Neuronal stem cell (in vitro differentiated cells): ENCODE measurements around the gene CNTD1.

Experiments
- DNase-seq: peaks from one replicate; pipeline ENCODE4 v3.0.0-alpha.2; 2013; ENCODE audit warnings: low spot score
- H2AFZ ChIP-seq: one replicate; pipeline ENCODE4 v1.6.1; 2013; ENCODE audit warnings: mild to moderate bottlenecking, low read length, inconsistent platforms
- H2AK5ac ChIP-seq: 2 replicates; pipeline ENCODE4 v1.6.1; 2013; ENCODE audit warnings: low read depth, mild to moderate bottlenecking, inconsistent platforms, low read length, moderate library complexity, mixed read lengths
- H2BK120ac ChIP-seq: 2 replicates; pipeline ENCODE4 v1.6.1; 2013; ENCODE audit warnings: low read depth, mild to moderate bottlenecking, inconsistent platforms, low read length, moderate library complexity, mixed read lengths
- H2BK12ac ChIP-seq: one replicate; pipeline ENCODE4 v1.6.1; 2013; ENCODE audit warnings: low read length, inconsistent platforms
- H2BK15ac ChIP-seq: 2 replicates; pipeline ENCODE4 v1.6.1; 2013; ENCODE audit warnings: mild to moderate bottlenecking, low read length, inconsistent platforms, mixed read lengths
- H2BK5ac ChIP-seq: one replicate; pipeline ENCODE4 v1.6.1; 2013; ENCODE audit warnings: inconsistent platforms, mild to moderate bottlenecking, low read length, moderate library complexity
- H3K14ac ChIP-seq: one replicate; pipeline ENCODE4 v1.6.1; 2013; ENCODE audit warnings: low read length, inconsistent platforms
- H3K18ac ChIP-seq: 2 replicates; pipeline ENCODE4 v1.6.1; 2013; ENCODE audit warnings: low read length, inconsistent platforms
- H3K23ac ChIP-seq: 2 replicates; pipeline ENCODE4 v1.6.1; 2013; ENCODE audit warnings: low read depth, mild to moderate bottlenecking, mixed read lengths, low read length, inconsistent platforms; ENCODE audit not compliant: poor library complexity
- H3K27ac ChIP-seq: replicated peaks from 3 replicates; pipeline ENCODE4 v1.5.1; 2013; ENCODE audit warnings: low read length, inconsistent platforms
- H3K27me3 ChIP-seq, 3 experiments: 2 replicates each; pipeline ENCODE4 v1.6.1; 2013; ENCODE audit warnings: low read length in 3 of 3, mild to moderate bottlenecking in 2 of 3, inconsistent platforms in 1 of 3, low read depth in 1 of 3, mixed read lengths in 1 of 3, moderate library complexity in 1 of 3; ENCODE audit not compliant: control insufficient read depth in 3 of 3, insufficient read depth in 3 of 3
- H3K36me3 ChIP-seq, 2 donors: replicated peaks in 1 of 2; 2 replicates each; pipeline ENCODE4 v1.6.1; 2013; ENCODE audit warnings: low read length in 2 of 2; ENCODE audit not compliant: control insufficient read depth in 2 of 2, insufficient read depth in 2 of 2
- H3K4ac ChIP-seq: 2 replicates; pipeline ENCODE4 v1.6.1; 2013; ENCODE audit warnings: inconsistent platforms, mild to moderate bottlenecking, low read length, moderate library complexity
- H3K4me1 ChIP-seq, 2 donors: 1 replicate in 1 of 2; 2 replicates in 1 of 2; pipeline ENCODE4 v1.6.1; 2013; ENCODE audit warnings: low read length in 2 of 2, low read depth in 1 of 2; ENCODE audit not compliant: control insufficient read depth in 2 of 2, insufficient read depth in 1 of 2
- H3K4me2 ChIP-seq: one replicate; pipeline ENCODE4 v1.6.1; 2013; ENCODE audit warnings: mild to moderate bottlenecking, low read length, inconsistent platforms; ENCODE audit not compliant: insufficient read depth, poor library complexity, severe bottlenecking
- H3K4me3 ChIP-seq, 2 donors: 2 replicates each; pipeline ENCODE4 v1.5.1; 2013; ENCODE audit warnings: low read length in 2 of 2, mild to moderate bottlenecking in 2 of 2, inconsistent platforms in 1 of 2, moderate library complexity in 1 of 2
- H3K79me1 ChIP-seq: one replicate; pipeline ENCODE4 v1.6.1; 2013; ENCODE audit warnings: low read depth, mild to moderate bottlenecking, inconsistent platforms, low read length, moderate library complexity
- H3K9ac ChIP-seq: one replicate; pipeline ENCODE4 v1.6.1; 2013; ENCODE audit warnings: mild to moderate bottlenecking, low read depth, low read length, inconsistent platforms; ENCODE audit not compliant: poor library complexity
- H3K9me3 ChIP-seq, 2 donors: replicated peaks in 1 of 2; 2 replicates each; pipeline versions ENCODE3 to v1.6.1; 2013; ENCODE audit warnings: low read length in 2 of 2, mild to moderate bottlenecking in 2 of 2, inconsistent platforms in 1 of 2, low read depth in 1 of 2, mixed read lengths in 1 of 2, moderate library complexity in 1 of 2; ENCODE audit not compliant: control insufficient read depth in 2 of 2, insufficient read depth in 1 of 2
- H4K8ac ChIP-seq: one replicate; pipeline ENCODE4 v1.6.1; 2013; ENCODE audit warnings: low read depth, mild to moderate bottlenecking, inconsistent platforms, low read length, moderate library complexity
- H4K91ac ChIP-seq: one replicate; pipeline ENCODE4 v1.6.1; 2013; ENCODE audit warnings: low read length, low read depth, mild to moderate bottlenecking, inconsistent platforms; ENCODE audit not compliant: poor library complexity
- WGBS, 2 donors: extraction: QIAGEN DNeasy Blood & Tissue Kit; methylation state at CpG; one replicate each; pipeline ENCODE4 v1.1.7; 2013; ENCODE audit warnings: missing lambda C conversion rate in 2 of 2, mixed read lengths in 1 of 2; ENCODE audit not compliant: insufficient read length in 2 of 2, insufficient replicate concordance in 1 of 2; ENCODE audit errors: extremely low coverage in 2 of 2; 5-methylcytosine and 5-hydroxymethylcytosine counted together

Gene CNTD1

DNA sequence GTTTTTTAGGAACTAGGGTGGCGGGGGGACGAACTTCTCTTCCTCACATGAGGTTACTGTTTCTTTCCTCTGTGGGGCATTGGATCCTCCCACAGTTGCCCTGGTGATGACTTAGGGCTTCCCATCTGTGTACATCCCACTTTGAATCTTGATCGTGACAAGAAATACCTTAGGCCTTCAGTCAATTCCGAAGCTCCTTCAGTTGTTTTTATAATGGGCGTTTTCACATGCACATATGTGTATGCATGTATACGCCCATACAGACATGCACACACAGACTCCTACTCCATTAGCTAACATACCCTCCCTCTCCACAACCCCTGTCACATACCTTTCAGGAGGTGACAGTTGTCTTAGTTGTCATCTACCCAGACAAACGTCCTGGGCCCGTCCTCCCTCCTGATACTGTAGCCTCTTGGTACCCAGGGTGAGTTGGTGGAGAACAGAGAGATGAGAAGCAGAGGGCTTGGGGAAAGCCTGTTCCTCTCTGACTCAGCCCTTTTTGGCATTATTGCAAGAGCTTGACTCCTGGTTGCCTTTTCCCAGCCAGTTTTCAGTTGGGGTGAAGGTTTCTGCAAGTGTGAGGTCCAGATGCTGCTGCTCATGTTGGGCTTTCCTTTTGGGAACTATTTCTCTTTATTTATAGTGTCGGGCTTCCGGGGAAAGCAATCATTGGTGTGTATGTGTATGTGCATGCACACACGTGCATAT lies 43.5 kb downstream of the CNTD1 start:
- no peak for DNase-seq
- no peak overlapping the region for H2AK5ac ChIP-seq
- no peak overlapping the region for H3K4me3 ChIP-seq
- H3K36me3 ChIP-seq, result peaks cover 51 to 85% of the 10 kb centered on the region in 2 donors
- H2BK12ac ChIP-seq, result no peak overlapping the region
- no peak overlapping the region for H3K9ac ChIP-seq
- H3K4me2 ChIP-seq, result no peak overlapping the region
- no peaks in the 10 kb centered on the region for H3K4me1 ChIP-seq
- H3K79me1 ChIP-seq, result no peaks in the 10 kb centered on the region
- H3K14ac ChIP-seq, result no peak overlapping the region
- no CpG with 5 or more reads among the region's 11 CpGs for WGBS, 2 donors
- no peak overlapping the region for H3K23ac ChIP-seq
- no peaks in the 10 kb centered on the region for H3K9me3 ChIP-seq
- no peak overlapping the region for H2BK5ac ChIP-seq
- H3K4ac ChIP-seq, result no peak overlapping the region
- no peak overlapping the region for H3K18ac ChIP-seq
- no peak overlapping the region for H4K91ac ChIP-seq
- no peak overlapping the region for H4K8ac ChIP-seq
- H3K27me3 ChIP-seq, result no peaks in the 10 kb centered on the region
- H3K27ac ChIP-seq, result no peak overlapping the region
- H2AFZ ChIP-seq, result no peak overlapping the region
- H2BK120ac ChIP-seq, result no peak overlapping the region
- H2BK15ac ChIP-seq, result no peak overlapping the region

GRCh38 chr17:42843358-42843934 lies 44.8 kb downstream of the CNTD1 start:
- H3K14ac ChIP-seq, result no peak overlapping the region
- H3K4ac ChIP-seq, result no peak overlapping the region
- no peaks in the 10 kb centered on the region for H3K4me1 ChIP-seq
- H3K27ac ChIP-seq, result no peak overlapping the region
- H2AFZ ChIP-seq, result no peak overlapping the region
- no peak overlapping the region for H3K18ac ChIP-seq
- H3K4me2 ChIP-seq, result no peak overlapping the region
- DNase-seq, result no peak
- H3K36me3 ChIP-seq, result peaks cover 41 to 73% of the 10 kb centered on the region in 2 donors
- no peak overlapping the region for H2AK5ac ChIP-seq
- no peak overlapping the region for H2BK12ac ChIP-seq
- H3K9ac ChIP-seq, result no peak overlapping the region
- H4K8ac ChIP-seq, result no peak overlapping the region
- H2BK15ac ChIP-seq, result no peak overlapping the region
- H2BK5ac ChIP-seq, result no peak overlapping the region
- H3K9me3 ChIP-seq, result no peaks in the 10 kb centered on the region
- no peaks in the 10 kb centered on the region for H3K79me1 ChIP-seq
- no peaks in the 10 kb centered on the region for H3K27me3 ChIP-seq
- no peak overlapping the region for H3K23ac ChIP-seq
- no peak overlapping the region for H4K91ac ChIP-seq
- H2BK120ac ChIP-seq, result no peak overlapping the region
- no peak overlapping the region for H3K4me3 ChIP-seq
- no CpG with 5 or more reads among the region's 6 CpGs for WGBS, 2 donors

DNA sequence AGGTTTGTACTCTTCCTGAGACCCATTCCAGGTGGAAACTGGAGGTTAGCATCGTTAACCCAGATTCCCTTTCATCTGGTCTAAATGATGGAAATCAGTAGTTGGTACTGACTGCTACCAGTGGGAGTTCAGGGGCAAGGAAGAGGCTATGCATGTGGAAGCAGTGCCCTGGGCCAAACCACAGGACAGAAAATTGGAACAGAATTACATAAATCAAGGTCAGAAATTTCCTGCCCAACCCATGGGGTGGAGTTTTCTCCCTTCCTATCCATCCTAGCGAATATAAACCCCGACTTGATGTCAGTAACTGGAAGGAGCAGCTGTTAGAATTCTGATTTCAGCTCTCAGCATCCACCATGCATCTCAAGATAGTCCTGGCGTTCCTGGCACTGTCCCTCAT lies 45.6 kb downstream of the CNTD1 start, which contains the start of gene AOC2:
Gene AOC2 (plus strand): TSS at position 310 of the 400 bp plus-strand sequence. CDS start 47 bp downstream, at position 357.
- Histone ChIP-seq H3K36me3 (peaks cover 33 to 65% of the 10 kb centered on the region in 2 donors), H2BK5ac (no peak within 1 kb of the TSS), H2BK15ac (no peak within 1 kb of the TSS), H4K8ac (no peak within 1 kb of the TSS), H2AK5ac (no peak within 1 kb of the TSS), H3K18ac (no peak within 1 kb of the TSS), H3K14ac (no peak within 1 kb of the TSS), H2BK120ac (no peak within 1 kb of the TSS), H3K4me1 (no peaks in the 10 kb centered on the region), H2AFZ (no peak within 1 kb of the TSS), H3K4me3 (no peak within 1 kb of the TSS), H4K91ac (no peak within 1 kb of the TSS), H3K27me3 (no peaks in the 10 kb centered on the region), H3K9me3 (no peaks in the 10 kb centered on the region), H3K79me1 (no peaks in the 10 kb centered on the region), H3K4ac (no peak within 1 kb of the TSS), H3K23ac (no peak within 1 kb of the TSS), H3K4me2 (no peak within 1 kb of the TSS), H3K9ac (no peak within 1 kb of the TSS), H3K27ac (no peak within 1 kb of the TSS), H2BK12ac (no peak within 1 kb of the TSS)
- WGBS, 2 donors, result no CpG with 5 or more reads among the region's 4 CpGs
- DNase-seq, result no peak

DNA sequence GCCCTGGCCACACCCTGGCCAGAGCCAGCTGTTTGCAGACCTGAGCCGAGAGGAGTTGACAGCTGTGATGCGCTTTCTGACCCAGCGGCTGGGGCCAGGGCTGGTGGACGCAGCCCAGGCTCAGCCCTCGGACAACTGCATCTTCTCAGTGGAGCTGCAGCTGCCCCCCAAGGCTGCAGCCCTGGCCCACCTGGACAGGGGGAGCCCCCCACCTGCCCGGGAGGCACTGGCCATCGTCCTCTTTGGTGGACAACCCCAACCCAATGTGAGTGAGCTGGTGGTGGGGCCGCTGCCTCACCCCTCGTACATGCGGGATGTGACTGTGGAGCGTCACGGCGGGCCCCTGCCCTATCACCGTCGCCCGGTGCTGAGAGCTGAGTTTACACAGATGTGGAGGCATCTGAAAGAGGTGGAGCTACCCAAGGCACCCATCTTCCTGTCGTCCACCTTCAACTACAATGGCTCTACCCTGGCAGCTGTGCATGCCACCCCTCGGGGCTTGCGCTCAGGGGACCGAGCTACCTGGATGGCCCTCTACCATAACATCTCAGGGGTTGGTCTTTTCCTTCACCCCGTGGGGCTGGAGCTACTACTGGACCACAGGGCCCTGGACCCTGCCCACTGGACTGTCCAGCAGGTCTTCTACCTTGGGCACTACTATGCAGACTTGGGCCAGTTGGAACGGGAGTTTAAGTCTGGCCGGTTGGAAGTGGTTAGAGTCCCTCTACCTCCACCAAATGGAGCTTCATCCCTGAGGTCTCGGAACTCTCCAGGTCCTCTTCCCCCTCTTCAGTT lies 46.3 kb downstream of the CNTD1 start:
- WGBS, 2 donors, result no CpG with 5 or more reads among the region's 24 CpGs
- H3K9me3 ChIP-seq, result no peaks in the 10 kb centered on the region
- H3K4ac ChIP-seq, result no peak overlapping the region
- H2AK5ac ChIP-seq, result no peak overlapping the region
- H3K79me1 ChIP-seq, result no peaks in the 10 kb centered on the region
- H3K4me2 ChIP-seq, result no peak overlapping the region
- H4K8ac ChIP-seq, result no peak overlapping the region
- no peaks in the 10 kb centered on the region for H3K4me1 ChIP-seq
- no peak overlapping the region for H4K91ac ChIP-seq
- H2BK5ac ChIP-seq, result no peak overlapping the region
- H3K27me3 ChIP-seq, result no peaks in the 10 kb centered on the region
- H2BK12ac ChIP-seq, result no peak overlapping the region
- no peak overlapping the region for H2BK15ac ChIP-seq
- H3K9ac ChIP-seq, result no peak overlapping the region
- H3K14ac ChIP-seq, result no peak overlapping the region
- H2BK120ac ChIP-seq, result no peak overlapping the region
- H3K23ac ChIP-seq, result no peak overlapping the region
- no peak overlapping the region for H2AFZ ChIP-seq
- H3K27ac ChIP-seq, result no peak overlapping the region
- H3K36me3 ChIP-seq, result peaks cover 31 to 60% of the 10 kb centered on the region in 2 donors
- no peak overlapping the region for H3K4me3 ChIP-seq
- DNase-seq, result no peak
- H3K18ac ChIP-seq, result no peak overlapping the region
